Endothelial cell of umbilical vein (primary cell): ENCODE data around the gene DYRK1B. TPM values are rescaled to one million over a fixed set of nuclear protein-coding genes. Genes with fewer than 3 reads are reported as not detected.
"Not testable (repeated sequence)": the region's sequence is repeated elsewhere in the genome, so short reads cannot be mapped to it uniquely, and the experiment has no call there.

Source experiments
- BruUV-seq: library from RNA; stranded (reverse); fragments of 400-500 nt; replicated peaks from 2 replicates; lab custom pipeline; 2021; lab: Mats Ljungman, UMichigan
- CTCF ChIA-PET: fragments of 300-600, 350-600 bp; sonication (Branson Sonifier 250); formaldehyde crosslinking; loops from one replicate; lab custom pipeline; 2021; ENCODE audit warnings: antibody characterized with exemption, inconsistent platforms; lab: Charles Lee
- POLR2A ChIA-PET: fragments of 300-600, 350-600 bp; sonication (Branson Sonifier 250); formaldehyde crosslinking; loops from one replicate; lab custom pipeline; 2021; ENCODE audit warnings: antibody characterized with exemption, inconsistent platforms; lab: Charles Lee
- DNase-seq: peaks from one replicate; pipeline ENCODE4 v3.0.0-alpha.2; 2011; ENCODE audit warnings: low read depth, low spot score
- FAIRE-seq: peaks from 2 replicates; lab custom pipeline; 2011; peaks lifted over from hg19 to GRCh38; lab: Jason Lieb, UNC
- H2AFZ ChIP-seq: 2 replicates; pipeline ENCODE4 v1.6.0; 2012; ENCODE audit warnings: low read depth, low read length, control low read depth, inconsistent platforms
- H3K27ac ChIP-seq: 2 replicates; pipeline ENCODE4 v1.5.1; 2011; ENCODE audit warnings: low read depth, mild to moderate bottlenecking, control low read depth, low read length, moderate library complexity; ENCODE audit not compliant: insufficient read depth
- H3K27me3 ChIP-seq, 2 experiments: 2 replicates each; pipeline versions ENCODE4 v1.6.0 to v1.6.1; 2011; ENCODE audit warnings: low read length in 2 of 2, mixed read lengths in 1 of 2; ENCODE audit not compliant: control insufficient read depth in 2 of 2, insufficient read depth in 2 of 2
- H3K36me3 ChIP-seq, 2 experiments: 2 replicates in 1 of 2; 3 replicates in 1 of 2; pipeline ENCODE4 v1.5.1; 2011; ENCODE audit warnings: low read length in 2 of 2, mild to moderate bottlenecking in 1 of 2, moderate library complexity in 1 of 2; ENCODE audit not compliant: control insufficient read depth in 2 of 2, insufficient read depth in 2 of 2; ENCODE audit errors: extremely low read depth in 1 of 2
- H3K4me1 ChIP-seq: 3 replicates; pipeline ENCODE4 v1.5.1; 2011; ENCODE audit warnings: mild to moderate bottlenecking, low read length; ENCODE audit not compliant: control insufficient read depth, insufficient read depth; ENCODE audit errors: extremely low read depth
- H3K4me2 ChIP-seq: 2 replicates; pipeline ENCODE4 v1.6.1; 2011; ENCODE audit warnings: low read length, control low read depth, mixed read lengths; ENCODE audit not compliant: insufficient read depth
- H3K4me3 ChIP-seq, 3 experiments: fragments of 200-600 bp in 1 of 3; sonication (generic), shearing (Covaris generic) in 1 of 3; replicated peaks in 1 of 3; 2 replicates each; pipeline ENCODE4 v1.5.1; 2011 to 2016; ENCODE audit warnings: control low read depth in 3 of 3, low read length in 3 of 3, mild to moderate bottlenecking in 2 of 3, inconsistent platforms in 1 of 3, low read depth in 1 of 3, moderate library complexity in 1 of 3; ENCODE audit not compliant: insufficient read depth in 1 of 3
- H3K79me2 ChIP-seq: 2 replicates; pipeline ENCODE4 v1.6.0; 2012; ENCODE audit warnings: low read length, inconsistent platforms; ENCODE audit not compliant: control insufficient read depth, insufficient read depth
- H3K9ac ChIP-seq: replicated peaks from 2 replicates; pipeline ENCODE3; 2011; ENCODE audit warnings: low read length, control low read depth; ENCODE audit not compliant: insufficient read depth; ENCODE audit errors: extremely low read depth
- H3K9me1 ChIP-seq: replicated peaks from 3 replicates; pipeline ENCODE4 v1.6.0; 2011; ENCODE audit warnings: mild to moderate bottlenecking, low read length; ENCODE audit not compliant: control insufficient read depth, insufficient read depth; ENCODE audit errors: extremely low read depth
- H3K9me3 ChIP-seq: replicated peaks from 2 replicates; pipeline ENCODE4 v1.5.1; 2012; ENCODE audit warnings: low read length, inconsistent platforms; ENCODE audit not compliant: control insufficient read depth, insufficient read depth
- H4K20me1 ChIP-seq: replicated peaks from 2 replicates; pipeline ENCODE3; 2011; ENCODE audit warnings: mild to moderate bottlenecking, low read length; ENCODE audit not compliant: control insufficient read depth, insufficient read depth; ENCODE audit errors: extremely low read depth
- EZH2 ChIP-seq: IDR thresholded peaks from 2 replicates; pipeline ENCODE4 v1.6.1; 2012; ENCODE audit warnings: borderline replicate concordance, low read depth, mild to moderate bottlenecking, moderate library complexity, low read length, inconsistent platforms; ENCODE audit not compliant: severe bottlenecking
- GATA2 ChIP-seq: IDR thresholded peaks from 2 replicates; pipeline ENCODE4 v1.7.0; 2011; ENCODE audit warnings: low read depth, mild to moderate bottlenecking, moderate library complexity, mixed read lengths, low read length; ENCODE audit not compliant: insufficient read length, insufficient read depth
- MYC ChIP-seq: IDR thresholded peaks from one replicate; pipeline ENCODE4 v1.6.1; 2011; ENCODE audit warnings: mild to moderate bottlenecking, low read depth, low read length
- POLR2A ChIP-seq: IDR thresholded peaks from 2 replicates; pipeline ENCODE4 v1.6.1; 2012; ENCODE audit warnings: low read depth, mild to moderate bottlenecking, control low read depth, low read length
- dilution Hi-C: fragments of 300-500 bp; cut with MboI; formaldehyde crosslinking; loops from one replicate; pipeline ENCODE4 v1.15.0; 2019; ENCODE audit warnings: low sequenced_read_pairs; ENCODE audit not compliant: extremely low pct_ligation_motif_present
- intact Hi-C: fragments of 100-400 bp; cut with micrococcal nuclease; formaldehyde crosslinking; loops from one replicate; pipeline ENCODE4 v1.10.0; 2022
- polyA plus RNA-seq, 4 experiments: library from polyadenylated mRNA; depleted of rRNA in 3 of 4; stranded (reverse) in 3 of 4; unstranded in 1 of 4; fragments of >200 nt; gene quantifications; 2 replicates each; pipeline versions ENCODE4 v1.2.1 to v1.2.3, GENCODE V29; 2011 to 2012; ENCODE audit warnings: missing spikeins in 1 of 4
- total RNA-seq: library from RNA; stranded (reverse); gene quantifications from 2 replicates; pipeline ENCODE4 v1.2.3, GENCODE V29; 2021
- TF ChIP-seq, protein P1 (sequence below): IDR thresholded peaks from 2 replicates; pipeline ENCODE4 v1.6.1; 2011; ENCODE audit not compliant: insufficient read depth, insufficient read length
- TF ChIP-seq, protein P2 (sequence below), 2 donors: IDR thresholded peaks; 1 replicate in 1 of 2; 2 replicates in 1 of 2; pipeline ENCODE4 v1.5.1; 2011; ENCODE audit warnings: low read length in 2 of 2, mild to moderate bottlenecking in 2 of 2, moderate library complexity in 2 of 2, control low read depth in 1 of 2, inconsistent platforms in 1 of 2, low read depth in 1 of 2; ENCODE audit not compliant: insufficient read depth in 1 of 2; ENCODE audit errors: extremely low read depth in 1 of 2

DYRK1B gene
- total and polyA plus RNA-seq, 2 donors (not counting 3 experiments of a cell fraction or from before 2014, with no cell fraction given), result 17.7 to 30.8 TPM

DNA sequence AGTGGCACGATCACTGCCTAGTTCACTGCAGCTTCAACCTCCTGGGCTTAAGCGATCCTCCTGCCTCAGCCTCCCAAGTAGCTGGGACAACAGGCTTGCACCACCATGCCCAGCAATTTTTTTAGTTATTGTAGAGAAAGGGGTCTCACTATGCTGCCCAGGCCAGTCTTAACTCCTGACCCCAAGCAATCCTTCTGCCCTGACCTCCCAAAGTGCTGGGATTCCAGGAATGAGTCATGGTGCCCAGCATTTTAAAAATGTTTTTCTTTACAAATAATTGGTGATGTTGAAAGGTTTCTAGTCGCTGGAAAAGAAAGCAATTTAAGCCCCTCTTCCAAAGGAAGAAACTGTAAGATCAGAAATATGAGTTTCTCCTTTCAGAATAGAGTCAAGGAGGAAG, 19.4 kb downstream of the DYRK1B start:
- DNase-seq (no peak), FAIRE-seq (no peak)

DNA sequence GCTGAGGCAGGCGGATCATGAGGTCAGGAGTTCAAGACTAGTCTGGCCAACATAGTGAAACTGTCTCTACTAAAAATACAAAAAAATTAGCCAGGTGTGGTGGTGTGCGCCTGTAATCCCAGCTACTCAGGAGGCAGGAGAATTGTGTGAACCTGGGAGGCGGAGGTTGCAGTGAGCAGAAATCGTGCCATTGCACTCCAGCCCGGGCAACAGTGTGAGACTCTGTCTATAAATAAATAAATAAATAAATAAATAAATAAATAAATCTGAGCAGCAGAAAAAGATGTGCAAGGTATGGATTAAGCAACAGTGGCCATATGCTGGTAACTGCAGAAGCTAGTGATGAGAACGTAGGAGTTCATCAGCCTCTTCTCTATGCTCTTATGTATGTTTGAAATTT, 19.9 kb downstream of the DYRK1B start:
- POLR2A ChIA-PET, H3K79me2 ChIP-seq, FAIRE-seq, H2AFZ ChIP-seq, H3K27me3 ChIP-seq, H3K9me1 ChIP-seq, H3K9me3 ChIP-seq, DNase-seq, BruUV-seq, H3K4me1 ChIP-seq, H3K36me3 ChIP-seq, H3K9ac ChIP-seq, H4K20me1 ChIP-seq, intact Hi-C loops, dilution Hi-C loops, H3K4me3 ChIP-seq, H3K27ac ChIP-seq, H3K4me2 ChIP-seq: not testable (repeated sequence)
- CTCF ChIA-PET, result interaction anchor here (0.8 kb wide), 1 partner anchor 29 kb away, joined by 3 read pairs; no protein-coding TSS in a partner anchor

More for the DNA sequence above, 19.4 kb downstream of the DYRK1B start:
- H3K27me3 ChIP-seq, result no peaks in the 10 kb centered on the region
- H4K20me1 ChIP-seq, result no peaks in the 10 kb centered on the region
- H3K36me3 ChIP-seq, result no peaks in the 10 kb centered on the region
- no peak for TF ChIP-seq GATA2
- TF ChIP-seq, protein P1, sequence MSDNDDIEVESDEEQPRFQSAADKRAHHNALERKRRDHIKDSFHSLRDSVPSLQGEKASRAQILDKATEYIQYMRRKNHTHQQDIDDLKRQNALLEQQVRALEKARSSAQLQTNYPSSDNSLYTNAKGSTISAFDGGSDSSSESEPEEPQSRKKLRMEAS, result no peak
- TF ChIP-seq, protein P2, sequence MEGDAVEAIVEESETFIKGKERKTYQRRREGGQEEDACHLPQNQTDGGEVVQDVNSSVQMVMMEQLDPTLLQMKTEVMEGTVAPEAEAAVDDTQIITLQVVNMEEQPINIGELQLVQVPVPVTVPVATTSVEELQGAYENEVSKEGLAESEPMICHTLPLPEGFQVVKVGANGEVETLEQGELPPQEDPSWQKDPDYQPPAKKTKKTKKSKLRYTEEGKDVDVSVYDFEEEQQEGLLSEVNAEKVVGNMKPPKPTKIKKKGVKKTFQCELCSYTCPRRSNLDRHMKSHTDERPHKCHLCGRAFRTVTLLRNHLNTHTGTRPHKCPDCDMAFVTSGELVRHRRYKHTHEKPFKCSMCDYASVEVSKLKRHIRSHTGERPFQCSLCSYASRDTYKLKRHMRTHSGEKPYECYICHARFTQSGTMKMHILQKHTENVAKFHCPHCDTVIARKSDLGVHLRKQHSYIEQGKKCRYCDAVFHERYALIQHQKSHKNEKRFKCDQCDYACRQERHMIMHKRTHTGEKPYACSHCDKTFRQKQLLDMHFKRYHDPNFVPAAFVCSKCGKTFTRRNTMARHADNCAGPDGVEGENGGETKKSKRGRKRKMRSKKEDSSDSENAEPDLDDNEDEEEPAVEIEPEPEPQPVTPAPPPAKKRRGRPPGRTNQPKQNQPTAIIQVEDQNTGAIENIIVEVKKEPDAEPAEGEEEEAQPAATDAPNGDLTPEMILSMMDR (IDR thresholded peaks at IDR 0.05; ENCODE audit: extremely low read depth in 1 of 2, insufficient read depth in 1 of 2, low read depth in 1 of 2, low read length in 2 of 2), result no peak
- TF ChIP-seq EZH2, result no peak
- no peak for TF ChIP-seq MYC
- no peak for TF ChIP-seq POLR2A
- no peak overlapping the region for H3K9ac ChIP-seq
- CTCF ChIA-PET, result interaction anchor here (0.6 to 1.5 kb wide), 3 partner anchors 18 to 29 kb away, joined by 3 to 4 read pairs (median 3); no protein-coding TSS in a partner anchor
- intact Hi-C loops, result no loop called here
- POLR2A ChIA-PET, result no interaction called here
- no peaks in the 10 kb centered on the region for H3K4me1 ChIP-seq
- H3K9me3 ChIP-seq, result no peaks in the 10 kb centered on the region
- H2AFZ ChIP-seq, result no peak overlapping the region
- no peak overlapping the region for H3K4me3 ChIP-seq
- dilution Hi-C loops, result no loop called here
- H3K79me2 ChIP-seq, result no peaks in the 10 kb centered on the region
- H3K9me1 ChIP-seq, result no peaks in the 10 kb centered on the region
- H3K27ac ChIP-seq, result no peak overlapping the region
- H3K4me2 ChIP-seq, result no peak overlapping the region
- BruUV-seq, result no TSS peak
